Measurements from ENCODE around the gene ASXL3.

DNA sequence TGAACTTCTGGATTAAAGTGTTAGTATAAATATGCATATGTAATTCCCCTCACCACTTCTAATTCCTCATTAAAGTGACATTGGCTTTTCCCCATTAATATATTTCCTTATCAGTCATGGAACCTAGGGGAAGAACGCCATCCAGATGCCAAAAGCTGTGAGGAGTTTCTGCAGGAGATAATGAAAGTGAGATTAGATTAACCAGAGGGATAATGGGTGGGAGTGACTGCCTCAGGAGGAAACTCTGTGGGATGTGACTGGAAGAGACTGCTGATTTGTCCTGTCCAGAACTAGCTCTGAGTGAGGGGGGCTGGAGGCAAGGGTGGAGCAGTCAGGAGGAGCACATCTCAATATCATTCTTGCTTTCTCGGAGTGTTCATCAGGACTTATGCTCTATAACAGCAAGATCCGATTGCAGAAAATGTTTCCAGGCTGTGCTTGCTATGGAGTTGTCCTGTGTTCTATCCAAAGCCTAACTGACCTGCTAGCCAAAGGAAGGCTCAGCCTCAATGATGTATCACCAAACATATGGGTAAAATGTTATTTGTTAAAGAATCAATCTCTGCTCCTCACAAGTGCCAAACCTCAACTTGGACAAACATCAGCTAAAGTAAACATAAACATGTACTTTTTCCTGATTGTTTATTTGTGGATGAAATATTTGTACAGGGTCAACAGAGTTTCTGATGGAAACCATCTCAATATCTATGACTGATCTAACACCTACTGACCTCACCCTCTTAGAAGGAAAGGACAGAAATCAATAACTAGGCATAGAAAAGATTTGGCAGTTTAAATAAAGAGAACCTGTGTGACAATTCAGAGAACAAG lies 118.5 kb downstream of the ASXL3 start:
- TF ChIP-seq, protein P1, sequence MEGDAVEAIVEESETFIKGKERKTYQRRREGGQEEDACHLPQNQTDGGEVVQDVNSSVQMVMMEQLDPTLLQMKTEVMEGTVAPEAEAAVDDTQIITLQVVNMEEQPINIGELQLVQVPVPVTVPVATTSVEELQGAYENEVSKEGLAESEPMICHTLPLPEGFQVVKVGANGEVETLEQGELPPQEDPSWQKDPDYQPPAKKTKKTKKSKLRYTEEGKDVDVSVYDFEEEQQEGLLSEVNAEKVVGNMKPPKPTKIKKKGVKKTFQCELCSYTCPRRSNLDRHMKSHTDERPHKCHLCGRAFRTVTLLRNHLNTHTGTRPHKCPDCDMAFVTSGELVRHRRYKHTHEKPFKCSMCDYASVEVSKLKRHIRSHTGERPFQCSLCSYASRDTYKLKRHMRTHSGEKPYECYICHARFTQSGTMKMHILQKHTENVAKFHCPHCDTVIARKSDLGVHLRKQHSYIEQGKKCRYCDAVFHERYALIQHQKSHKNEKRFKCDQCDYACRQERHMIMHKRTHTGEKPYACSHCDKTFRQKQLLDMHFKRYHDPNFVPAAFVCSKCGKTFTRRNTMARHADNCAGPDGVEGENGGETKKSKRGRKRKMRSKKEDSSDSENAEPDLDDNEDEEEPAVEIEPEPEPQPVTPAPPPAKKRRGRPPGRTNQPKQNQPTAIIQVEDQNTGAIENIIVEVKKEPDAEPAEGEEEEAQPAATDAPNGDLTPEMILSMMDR (IDR thresholded peaks at IDR 0.05): no peak
- TF ChIP-seq POLR2A (IDR thresholded peaks at IDR 0.05): no peak

Data from adrenal gland (tissue), 5 donors.